SH-SY5Y (cell line): ENCODE results near the gene CENPO.

Experiments used
- GATA2 ChIP-seq: IDR thresholded peaks from 2 replicates; pipeline ENCODE4 v1.6.1; 2011; ENCODE audit warnings: mild to moderate bottlenecking, low read depth, low read length
- GATA3 ChIP-seq: IDR thresholded peaks from 2 replicates; pipeline ENCODE4 v1.6.1; 2011; ENCODE audit warnings: low read depth, mild to moderate bottlenecking, low read length, moderate library complexity

DNA sequence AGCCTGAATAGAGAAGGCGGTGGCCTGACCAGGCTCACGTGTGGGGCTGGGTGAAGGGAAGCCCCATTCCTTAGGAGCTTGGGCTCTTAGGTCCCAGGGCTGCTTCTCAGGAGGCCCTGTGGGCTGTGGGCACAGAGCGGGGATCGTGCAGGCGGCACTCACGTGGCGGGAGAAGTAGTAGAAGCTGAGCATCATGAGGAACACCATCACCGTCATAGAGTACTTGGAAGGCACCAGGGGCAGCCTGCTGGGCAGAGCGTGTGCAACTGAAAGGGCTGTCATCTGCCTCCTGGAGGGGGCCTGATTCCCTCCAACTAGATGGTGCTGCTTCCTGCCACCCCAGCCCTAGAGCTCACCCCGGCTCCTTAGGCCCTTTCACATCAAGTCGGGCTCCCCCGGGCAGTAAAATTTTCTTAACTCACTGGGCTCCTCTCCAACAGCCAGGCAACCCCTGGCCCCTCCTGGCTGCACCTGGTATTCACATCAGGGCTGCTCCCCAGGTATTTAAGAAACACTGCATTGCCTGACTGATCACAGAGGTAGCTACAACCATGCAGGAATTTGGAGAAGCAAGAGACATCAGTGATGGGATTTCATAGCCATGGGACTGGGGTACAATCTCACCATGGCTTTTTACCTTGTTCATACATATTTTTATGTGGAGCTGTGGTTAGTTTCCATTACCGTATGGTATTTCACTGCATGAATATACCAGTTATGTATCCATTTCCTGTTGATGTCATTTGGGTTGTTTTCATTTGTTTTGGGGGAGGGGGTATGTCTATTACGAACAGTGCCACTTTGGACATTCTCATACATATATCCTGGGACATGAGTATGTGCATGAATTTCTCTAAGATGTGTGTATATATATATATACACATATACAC lies 32.9 kb downstream of the CENPO start:
- TF ChIP-seq GATA2 (no peak), GATA3 (no peak)
